NCI-H2107 treated with DMSO at 0.1 percent for 48 hours (cell line): ENCODE data around the gene NAMPT.

Source experiments
- DNase-seq: peaks from one replicate; lab custom pipeline; 2025; ENCODE audit not compliant: unreplicated experiment; lab: John Stamatoyannopoulos, UW

The NAMPT gene

DNA sequence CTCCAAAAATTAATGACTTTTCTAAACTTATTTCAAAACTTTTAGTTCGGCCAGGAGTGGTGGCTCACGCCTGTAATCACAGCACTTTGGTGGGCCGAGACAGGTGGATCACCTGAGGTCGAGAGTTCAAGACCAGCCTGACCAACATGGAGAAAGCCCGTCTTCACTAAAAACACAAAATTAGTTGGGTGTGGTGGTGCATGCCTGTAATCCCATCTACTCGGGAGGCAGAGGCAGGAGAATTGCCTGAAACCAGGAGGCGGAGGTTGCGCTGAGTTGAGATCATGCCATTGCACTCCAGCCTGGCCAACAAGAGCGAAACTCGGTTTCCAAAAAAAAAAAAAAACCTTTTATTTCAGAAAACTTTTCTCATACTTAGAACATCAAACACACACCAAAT, 8.3 kb downstream of the NAMPT start:
- no peak for DNase-seq

DNA sequence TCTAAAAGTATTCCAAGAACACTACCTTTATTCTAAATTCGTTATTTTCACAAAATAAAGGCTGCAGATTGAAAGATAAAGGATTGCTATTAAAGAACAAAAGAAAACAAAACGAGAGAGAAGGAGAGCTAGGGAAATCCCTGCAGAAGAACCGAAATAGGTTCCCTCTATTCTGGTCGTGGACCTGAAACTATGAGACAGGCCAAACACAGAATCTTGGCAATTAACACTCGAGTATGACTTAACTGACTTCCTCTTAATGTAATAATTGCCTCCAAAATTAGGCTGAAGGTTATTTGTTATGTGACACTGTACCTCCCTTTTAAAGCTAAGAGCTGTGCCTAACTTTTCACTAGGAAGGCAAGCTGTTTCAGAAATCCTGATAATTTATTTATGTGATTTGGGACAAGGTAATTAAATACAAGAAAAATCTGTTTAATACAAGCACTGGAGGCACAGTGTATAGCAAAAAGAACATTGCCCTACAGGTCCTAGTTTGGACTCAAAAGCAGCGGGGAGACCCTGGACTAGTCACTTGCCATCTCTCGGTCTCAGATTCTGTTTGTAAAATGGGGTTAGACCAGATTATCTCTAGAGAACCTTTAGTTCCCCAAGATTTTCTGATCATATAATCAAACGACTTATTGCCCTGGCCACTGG, 11.6 kb downstream of the NAMPT start:
- DNase-seq: no peak

DNA sequence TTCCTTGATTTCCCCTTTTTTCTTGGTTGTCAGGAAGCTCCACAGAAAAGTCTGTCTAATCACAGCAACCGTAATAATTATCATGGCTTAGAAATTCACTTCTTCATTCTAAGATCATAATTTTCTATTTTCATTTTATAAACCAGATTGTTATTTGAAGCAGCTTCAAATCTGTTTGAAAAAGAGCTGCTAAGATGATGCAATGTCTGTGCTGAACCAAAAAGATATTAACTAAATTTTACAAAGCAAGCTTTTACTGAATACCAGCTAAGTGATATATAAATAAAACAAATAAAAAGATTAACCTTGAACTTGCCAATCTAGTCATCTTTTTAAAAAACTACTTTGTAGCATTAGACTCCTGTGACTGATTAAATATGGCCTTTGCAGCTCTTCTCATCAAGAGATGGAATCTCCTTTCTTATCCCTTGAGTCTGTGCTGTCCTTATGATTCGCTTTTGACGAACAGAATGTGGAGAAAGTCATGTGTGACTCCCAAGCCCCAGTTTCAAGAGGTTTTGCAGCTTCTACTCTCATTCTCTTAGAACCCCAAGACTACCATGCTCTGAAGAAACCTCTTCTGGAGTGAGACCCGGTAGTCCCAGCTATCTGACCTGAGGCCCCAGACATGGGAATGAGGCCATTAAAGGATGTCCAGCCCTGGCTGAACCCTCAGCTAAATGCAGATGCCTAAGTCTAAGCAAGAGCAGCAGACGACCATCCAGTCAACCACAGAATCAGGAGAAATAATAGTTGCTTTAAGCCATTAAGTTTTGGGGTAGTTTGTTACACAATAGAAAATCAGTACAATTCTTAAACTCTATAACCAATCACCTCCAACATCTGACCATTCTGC, 14.4 kb downstream of the NAMPT start:
- no peak for DNase-seq

DNA sequence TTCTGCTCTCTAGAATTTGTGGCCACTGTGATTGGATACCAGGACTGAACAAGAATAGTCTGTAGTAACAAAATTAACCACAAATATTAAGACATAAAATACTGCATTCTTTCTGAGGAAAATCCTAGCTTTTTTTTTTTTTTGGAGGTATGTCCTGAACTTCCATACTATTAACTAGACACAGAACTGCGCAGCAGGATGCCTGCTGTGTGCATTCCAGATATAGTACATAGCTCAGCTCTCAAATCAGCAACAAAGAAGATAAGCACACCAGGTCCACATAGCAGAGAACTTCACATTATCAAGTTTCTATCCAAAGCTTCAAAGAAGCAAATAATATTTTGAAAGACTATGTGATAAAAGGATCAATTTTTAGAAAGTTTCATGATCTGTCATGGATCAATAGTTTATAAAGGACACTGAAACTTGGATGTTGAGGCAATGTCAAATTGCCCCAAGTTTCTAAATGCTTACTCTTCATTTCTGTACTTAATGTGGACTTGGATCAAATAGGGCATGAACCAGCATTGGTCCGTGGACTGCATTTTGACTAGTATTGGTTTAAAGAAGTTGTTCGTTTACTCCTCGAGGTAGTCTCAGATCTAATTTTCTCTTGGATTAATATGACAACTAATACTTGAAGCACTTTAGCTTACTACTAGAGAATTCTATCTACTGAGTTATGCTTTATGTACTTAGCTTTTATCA, 15.4 kb downstream of the NAMPT start:
- DNase-seq: no peak

DNA sequence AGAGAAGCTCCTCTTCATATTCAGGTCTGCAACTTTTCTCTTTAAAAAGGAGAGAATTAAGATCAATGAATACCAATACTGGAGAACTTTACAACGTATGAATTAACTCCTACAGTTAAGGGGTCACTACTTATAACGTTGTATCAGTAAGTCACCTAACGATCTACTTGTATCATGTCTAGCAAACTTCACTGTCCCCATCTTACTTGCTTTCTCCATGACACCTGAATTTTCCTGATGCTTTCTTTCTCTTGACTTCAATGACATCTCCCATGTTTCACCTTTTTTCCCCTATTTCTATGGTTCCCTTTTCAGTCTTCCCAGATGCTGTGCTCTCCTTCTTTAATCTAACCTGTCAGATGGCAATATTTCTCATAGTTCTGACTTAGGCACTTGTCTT, 19.6 kb downstream of the NAMPT start:
- DNase-seq: no peak

DNA sequence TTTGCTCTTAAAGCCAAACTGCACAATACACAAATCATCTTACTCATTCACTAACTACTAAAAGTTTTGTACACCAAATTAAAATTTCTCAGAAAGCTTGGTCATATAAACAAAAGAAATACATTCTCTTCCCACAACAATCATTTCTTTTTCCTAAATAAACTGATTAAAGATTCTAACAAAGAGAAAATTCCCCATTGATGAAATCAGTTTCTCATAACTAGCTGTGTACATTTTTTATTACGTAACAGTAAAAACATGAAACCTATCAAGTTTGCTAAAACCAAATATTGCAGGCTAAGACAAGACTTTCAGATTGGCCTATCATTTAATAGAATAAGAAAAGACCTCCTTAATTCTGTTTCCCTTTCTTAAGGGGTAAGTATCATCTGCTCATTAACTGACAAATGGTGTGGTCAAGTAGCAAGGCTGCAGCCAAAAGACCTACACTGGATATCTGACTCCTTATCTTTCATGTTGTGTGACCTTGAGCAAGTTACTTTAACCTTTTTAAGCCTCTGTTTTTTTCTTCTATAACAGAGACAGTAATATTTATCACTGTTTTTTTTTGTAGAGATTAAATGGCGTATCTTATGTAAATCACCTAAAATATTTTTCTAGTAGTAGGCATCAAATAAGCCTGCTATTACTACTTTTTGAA, 22.4 kb downstream of the NAMPT start:
- no peak for DNase-seq

DNA sequence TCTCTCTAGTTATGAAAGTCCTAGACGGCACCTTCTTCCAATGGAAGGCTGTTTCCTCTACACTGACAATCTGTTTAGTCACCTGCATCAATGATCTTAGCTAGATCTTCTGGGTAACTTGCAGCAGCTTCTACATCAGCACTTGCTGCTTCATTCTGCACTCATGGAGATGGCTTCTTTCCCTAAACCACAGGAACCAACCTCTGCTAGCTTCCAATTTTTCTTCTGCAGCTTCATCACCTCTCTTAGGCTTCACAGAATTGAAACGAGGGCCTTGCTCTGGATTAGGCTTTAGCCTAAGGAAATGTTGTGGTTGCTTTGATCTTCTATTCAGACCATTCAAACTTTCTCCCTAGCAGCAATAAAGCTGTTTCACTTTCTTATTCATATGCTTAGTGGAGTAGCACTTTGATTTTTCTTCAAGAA, 24.6 kb downstream of the NAMPT start:
- no peak for DNase-seq

DNA sequence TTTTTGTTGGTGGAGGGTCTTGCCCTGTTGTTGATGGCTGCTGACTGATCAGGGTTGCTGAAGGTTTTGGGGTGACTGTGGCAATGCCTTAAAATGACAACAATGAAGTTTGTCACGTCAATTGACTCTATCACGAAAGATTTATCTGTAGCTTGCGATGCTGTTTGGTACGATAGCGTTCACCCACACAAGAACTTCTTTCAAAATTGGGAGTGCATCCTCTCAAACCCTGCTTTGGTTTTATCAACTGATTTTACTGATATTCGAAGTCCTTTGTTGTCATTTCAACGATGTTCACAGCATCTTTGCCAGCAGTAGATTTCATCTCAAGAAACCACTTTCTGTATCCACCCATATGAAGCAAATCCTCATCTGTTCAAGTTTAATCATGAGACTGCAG, 26.0 kb downstream of the NAMPT start:
- DNase-seq: no peak

DNA sequence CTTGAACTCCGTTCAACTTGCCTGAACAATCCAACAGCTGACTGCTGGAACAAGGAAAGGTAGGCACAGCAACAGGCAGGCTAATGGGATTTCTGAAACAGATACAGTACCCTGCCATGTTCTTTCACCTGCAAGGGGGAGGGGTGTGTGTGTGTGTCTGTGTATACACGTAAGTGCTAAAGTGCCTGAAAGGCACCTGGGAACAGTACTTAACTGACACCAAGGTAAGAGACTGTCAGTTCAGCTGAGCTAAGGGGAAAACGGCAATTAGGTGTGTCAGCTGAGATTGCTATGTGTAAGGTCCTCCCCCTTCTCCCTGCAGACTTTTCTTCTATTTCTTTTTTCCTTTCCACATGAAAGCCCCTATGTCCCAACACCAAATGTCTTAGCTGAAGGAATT, 27.0 kb downstream of the NAMPT start:
- DNase-seq: no peak

DNA sequence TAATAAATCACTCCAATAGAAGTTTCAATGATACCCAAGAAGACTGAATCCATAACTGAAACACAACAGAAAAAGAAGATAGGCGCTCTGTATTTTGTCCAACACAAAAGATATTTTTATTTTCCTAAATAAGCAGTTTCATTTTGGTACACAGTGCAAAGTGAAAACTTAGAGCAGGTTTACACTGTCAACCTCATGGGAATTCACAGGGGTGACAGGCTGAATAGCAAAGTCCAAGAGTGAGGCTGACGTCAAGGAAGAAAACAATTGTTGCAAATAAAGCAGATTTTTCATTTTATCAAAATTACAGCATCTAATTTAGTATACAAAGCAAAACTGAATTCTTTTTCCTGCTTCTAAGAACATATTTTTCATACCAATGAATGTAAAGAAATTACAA, 28.6 kb downstream of the NAMPT start:
- DNase-seq: no peak

DNA sequence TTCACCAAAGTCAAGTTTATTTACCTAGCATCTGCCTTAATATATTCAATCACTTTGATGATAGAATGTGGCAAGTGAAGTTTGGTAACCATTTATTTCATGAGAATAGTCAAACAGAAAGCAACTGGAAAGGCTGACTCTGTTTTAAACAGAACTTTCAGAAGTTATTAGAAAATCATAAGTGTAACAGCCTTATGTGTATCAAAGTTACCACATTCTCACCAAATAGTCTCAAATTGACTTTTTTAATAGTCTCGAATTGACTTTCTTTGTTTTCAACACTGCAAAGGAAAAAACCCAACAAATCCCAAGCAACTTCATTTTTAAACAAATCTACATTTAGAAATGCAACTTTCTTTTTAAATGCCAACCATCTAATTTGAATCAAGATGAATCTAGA, 29.5 kb downstream of the NAMPT start:
- DNase-seq: no peak

DNA sequence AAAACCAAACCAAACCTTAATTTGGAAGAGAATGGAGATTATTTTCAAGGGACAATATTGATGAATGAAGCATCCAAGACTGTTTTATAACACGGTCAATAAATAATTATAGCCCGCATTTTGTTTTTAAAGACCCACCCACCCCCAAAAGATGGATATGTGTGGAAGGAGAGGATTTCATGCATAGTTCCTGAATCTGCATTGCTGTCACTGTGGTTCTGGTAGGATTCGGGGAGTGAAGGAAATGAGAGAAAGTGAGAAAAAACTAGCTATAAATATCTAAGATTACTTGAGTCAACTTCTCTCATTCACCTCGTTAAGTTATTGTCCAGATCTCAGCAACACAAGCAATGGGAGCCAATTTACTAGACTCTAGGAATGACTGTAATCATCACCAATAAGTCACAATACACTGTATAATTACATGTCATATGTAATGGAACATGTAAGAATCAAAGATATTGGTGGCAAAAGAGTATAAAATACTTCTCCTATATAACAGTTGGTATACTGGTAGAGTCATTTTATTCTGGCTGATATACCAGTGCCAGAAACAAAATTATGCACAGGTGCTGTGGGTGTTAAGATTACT, 30.2 kb downstream of the NAMPT start:
- no peak for DNase-seq

DNA sequence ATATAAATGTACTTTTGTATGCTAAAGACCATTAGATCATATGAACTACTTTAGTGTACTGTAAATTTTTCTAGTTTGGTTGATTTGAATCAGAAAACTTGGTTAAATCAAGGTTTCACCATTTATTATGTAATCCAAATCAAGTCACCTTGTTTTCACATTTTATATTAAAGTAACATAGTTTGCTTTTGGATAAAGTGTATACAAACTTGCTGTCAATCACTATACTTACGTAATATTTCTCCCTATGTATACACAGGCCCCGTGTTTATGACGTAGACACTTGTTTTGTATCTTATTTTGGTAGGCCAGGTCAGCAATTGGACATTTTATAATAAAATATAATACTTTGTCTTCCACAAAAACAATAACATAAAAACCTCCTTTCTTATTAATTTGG, 32.2 kb downstream of the NAMPT start:
- no peak for DNase-seq

DNA sequence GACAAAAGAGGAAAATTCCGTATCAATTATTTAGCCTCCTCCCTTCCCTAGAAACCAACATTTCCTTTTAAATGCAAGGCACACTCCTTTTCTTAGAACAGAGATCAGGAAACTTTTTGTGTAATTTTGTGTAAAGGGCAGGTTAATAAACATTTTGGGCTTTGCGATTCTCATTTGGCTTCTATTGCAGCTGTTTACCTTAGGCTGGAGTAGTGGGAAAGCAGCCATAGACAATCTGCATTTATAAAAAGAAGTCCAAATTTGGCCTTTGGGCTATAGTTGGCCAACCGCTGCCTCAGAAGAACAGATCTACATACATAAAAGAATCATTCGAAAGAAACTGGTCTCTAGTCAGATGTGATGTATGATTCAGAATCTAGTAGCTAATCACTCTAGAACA, 35.3 kb downstream of the NAMPT start:
- DNase-seq: no peak

DNA sequence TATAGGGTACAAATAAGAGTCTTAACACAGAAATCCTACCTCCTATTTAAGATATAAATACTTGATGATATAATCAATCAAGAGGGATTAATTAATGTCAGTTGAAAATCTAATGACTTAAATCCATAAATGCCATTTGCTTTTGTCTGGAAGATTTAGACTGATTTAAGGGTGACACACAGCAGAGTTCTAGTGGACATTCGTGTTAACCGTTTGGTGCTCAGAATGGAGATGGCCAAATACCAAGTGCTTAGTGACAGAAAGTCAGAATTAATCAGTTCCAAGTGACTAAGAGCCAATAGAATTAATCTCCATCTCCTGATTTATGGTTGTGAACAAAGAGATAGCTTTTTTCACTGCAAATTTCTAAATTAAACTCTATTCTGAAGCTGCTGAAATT, 36.2 kb downstream of the NAMPT start:
- no peak for DNase-seq

DNA sequence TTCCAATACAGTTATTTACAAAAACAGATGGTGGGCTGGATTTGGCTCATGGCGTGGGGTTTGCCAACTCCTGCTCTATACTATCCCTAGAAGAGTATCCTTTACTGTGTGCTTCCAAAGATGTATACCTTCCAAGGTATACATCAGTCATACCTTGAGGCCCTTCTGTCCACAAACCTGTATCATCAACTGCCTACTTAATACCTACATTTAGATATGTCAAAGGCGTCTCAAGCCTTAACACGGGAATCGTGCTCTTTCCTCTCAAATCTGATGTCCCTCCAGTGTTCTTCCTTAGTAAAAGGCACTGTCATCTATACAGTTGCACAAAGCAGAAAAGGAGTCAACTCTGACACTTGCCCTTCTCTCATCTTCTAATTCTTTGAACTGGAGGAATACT, 36.9 kb downstream of the NAMPT start:
- DNase-seq: no peak

DNA sequence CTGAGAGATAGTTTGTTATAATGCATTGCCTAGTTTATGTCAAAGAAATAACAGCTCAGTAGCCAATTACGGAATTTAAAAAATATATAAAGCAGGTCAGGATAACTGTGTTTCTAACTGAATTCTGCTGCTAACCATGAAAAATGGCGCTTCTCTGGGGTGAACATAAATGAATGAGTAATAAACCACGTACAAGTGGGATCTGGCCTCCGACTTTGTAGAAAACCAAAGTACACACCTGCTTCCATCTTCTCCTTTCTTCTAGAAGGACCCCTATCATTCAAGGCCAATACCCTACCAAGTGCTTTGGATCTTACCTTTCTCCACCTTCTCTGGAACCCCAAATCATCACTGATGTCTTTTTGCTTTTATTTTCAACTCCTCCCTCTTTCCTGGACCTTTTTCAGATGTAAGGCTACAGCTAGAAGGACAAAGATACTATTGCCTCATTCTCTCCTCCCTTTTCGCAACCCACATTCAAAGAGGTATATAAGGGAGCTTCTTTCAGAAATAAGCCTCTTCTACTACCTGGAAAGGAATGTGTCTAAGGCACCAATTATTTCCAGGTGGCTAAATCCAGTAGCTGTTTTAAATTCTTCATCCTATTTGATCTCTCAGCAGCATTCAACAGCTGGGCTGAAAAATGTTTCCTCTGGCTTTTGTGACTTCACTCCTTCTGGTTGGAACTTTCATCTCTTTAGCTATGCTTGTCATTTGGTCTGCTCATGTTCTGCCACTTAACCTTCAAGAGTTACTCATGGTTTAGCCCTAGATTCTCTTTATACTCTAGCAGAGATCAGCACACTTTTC, 37.7 kb downstream of the NAMPT start:
- no peak for DNase-seq

DNA sequence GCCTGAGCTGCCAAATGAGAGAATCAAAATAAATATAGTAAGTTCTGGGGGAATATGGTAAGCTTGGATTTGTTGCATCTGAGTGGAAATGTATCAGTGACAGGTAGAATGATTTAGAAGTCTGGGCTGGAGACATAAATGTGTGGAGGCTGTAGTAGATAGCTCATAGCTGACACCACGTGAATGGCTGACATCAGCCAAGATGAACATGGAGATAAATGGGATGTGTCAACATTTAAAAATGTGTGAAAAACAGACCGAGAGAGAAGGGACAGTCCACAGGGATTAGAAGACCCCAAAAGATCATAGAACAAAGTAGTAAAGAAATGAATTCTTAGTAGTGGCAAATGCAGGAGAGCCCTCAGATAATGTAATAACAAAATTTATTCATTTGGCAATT, 40.9 kb downstream of the NAMPT start:
- DNase-seq: no peak

DNA sequence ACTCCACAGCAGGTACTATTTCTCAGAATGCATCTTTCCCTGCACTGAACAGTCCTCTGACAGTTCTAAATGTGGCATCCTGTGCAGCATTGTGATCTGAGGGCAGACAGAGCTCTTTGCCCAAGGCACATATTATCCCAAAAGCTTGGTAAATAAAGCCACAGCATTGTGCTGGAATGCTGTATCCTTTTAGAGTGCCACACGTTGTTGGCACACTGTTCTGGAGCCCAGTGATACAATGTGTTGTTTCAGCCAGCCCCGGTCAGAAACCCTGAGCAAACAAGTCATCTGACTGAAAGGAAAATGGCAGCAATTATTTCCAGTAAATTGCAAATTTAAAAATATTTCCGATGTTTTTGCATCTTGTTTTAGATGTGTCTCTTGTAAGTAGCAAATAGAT, 45.4 kb downstream of the NAMPT start:
- no peak for DNase-seq

DNA sequence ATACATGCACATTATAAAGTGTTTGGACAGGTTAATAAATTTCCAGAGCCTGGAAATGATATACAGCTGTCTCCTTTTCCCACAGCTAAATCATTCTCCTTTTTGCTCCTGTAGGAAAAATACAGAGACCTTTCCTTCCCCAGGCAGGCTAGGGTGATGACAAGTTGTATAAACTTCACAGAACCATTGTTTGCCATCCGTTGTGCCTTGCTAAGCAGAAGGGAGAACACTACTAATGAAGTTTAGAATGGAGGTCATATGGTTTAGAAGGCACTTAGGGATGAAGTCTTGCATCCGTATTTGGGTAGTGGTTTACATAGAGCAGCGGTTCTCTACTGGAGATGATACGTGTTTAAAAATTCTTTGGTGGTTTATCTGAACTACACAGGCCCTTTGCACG, 46.0 kb downstream of the NAMPT start:
- DNase-seq: no peak
